ENCODE measurements around the gene ULK4. TPM values are rescaled to one million over a fixed set of nuclear protein-coding genes. Genes with fewer than 3 reads are reported as not detected.

The ULK4 gene
- total RNA-seq, 1 experiment from 2014 or later = 4.2 TPM

DNA sequence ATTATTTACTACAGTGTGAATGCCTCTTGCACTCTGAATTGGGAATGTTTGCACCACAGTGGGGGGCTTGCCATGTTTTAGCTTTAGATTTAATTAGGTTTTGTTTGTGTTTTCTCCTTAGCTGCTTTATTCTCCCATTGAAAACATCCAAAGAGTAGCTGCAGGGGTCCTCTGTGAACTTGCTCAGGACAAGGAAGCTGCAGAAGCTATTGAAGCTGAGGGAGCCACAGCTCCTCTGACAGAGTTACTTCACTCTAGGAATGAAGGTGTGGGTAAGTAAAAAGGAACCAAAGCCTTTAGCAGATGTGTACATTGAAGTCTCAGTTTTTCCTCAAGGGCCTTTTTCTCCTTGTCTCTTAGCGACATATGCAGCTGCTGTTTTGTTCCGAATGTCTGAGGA lies 725.7 kb downstream of the ULK4 start:
- no TSS peak for BruUV-seq (replicated peaks)
- POLR2A ChIA-PET = no interaction called here
- peaks cover 99% of the 10 kb centered on the region for H3K36me3 Mint-ChIP-seq (ENCODE audit: insufficient read depth, unreplicated experiment)
- no peak overlapping the region for H3K4me3 Mint-ChIP-seq (ENCODE audit: unreplicated experiment)
- intact Hi-C loops (cut with micrococcal nuclease; ENCODE audit: unreplicated experiment) = no loop called here
- Histone ChIP-seq H3K4me3 (ENCODE audit: low read depth, low read length) (no peak overlapping the region), H3K27me3 (replicated peaks; ENCODE audit: control insufficient read depth, insufficient read depth, low read length) (no peaks in the 10 kb centered on the region), H3K4me1 (no peaks in the 10 kb centered on the region), H3K36me3 (ENCODE audit: control insufficient read depth, insufficient read depth, low read length) (peaks cover 3% of the 10 kb centered on the region; the same call in 1 of the 2 replicates), H3K9me3 (no peaks in the 10 kb centered on the region)
- H3K9me3 Mint-ChIP-seq (ENCODE audit: unreplicated experiment) = no peaks in the 10 kb centered on the region
- TF ChIP-seq, protein P1, sequence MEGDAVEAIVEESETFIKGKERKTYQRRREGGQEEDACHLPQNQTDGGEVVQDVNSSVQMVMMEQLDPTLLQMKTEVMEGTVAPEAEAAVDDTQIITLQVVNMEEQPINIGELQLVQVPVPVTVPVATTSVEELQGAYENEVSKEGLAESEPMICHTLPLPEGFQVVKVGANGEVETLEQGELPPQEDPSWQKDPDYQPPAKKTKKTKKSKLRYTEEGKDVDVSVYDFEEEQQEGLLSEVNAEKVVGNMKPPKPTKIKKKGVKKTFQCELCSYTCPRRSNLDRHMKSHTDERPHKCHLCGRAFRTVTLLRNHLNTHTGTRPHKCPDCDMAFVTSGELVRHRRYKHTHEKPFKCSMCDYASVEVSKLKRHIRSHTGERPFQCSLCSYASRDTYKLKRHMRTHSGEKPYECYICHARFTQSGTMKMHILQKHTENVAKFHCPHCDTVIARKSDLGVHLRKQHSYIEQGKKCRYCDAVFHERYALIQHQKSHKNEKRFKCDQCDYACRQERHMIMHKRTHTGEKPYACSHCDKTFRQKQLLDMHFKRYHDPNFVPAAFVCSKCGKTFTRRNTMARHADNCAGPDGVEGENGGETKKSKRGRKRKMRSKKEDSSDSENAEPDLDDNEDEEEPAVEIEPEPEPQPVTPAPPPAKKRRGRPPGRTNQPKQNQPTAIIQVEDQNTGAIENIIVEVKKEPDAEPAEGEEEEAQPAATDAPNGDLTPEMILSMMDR (IDR thresholded peaks at IDR 0.05; ENCODE audit: insufficient read depth in 1 of 2, low read depth in 1 of 2, low read length in 1 of 2, severe bottlenecking in 1 of 2, unreplicated experiment in 1 of 2) = no peak
- CTCF ChIA-PET = no interaction called here
- peaks cover 5% of the 10 kb centered on the region for H3K4me1 Mint-ChIP-seq (ENCODE audit: low read depth, unreplicated experiment)
- H3K27ac Mint-ChIP-seq (ENCODE audit: unreplicated experiment) = no peak overlapping the region
- no peak for DNase-seq
- H3K27me3 Mint-ChIP-seq (ENCODE audit: insufficient read depth, unreplicated experiment) = no peaks in the 10 kb centered on the region

DNA sequence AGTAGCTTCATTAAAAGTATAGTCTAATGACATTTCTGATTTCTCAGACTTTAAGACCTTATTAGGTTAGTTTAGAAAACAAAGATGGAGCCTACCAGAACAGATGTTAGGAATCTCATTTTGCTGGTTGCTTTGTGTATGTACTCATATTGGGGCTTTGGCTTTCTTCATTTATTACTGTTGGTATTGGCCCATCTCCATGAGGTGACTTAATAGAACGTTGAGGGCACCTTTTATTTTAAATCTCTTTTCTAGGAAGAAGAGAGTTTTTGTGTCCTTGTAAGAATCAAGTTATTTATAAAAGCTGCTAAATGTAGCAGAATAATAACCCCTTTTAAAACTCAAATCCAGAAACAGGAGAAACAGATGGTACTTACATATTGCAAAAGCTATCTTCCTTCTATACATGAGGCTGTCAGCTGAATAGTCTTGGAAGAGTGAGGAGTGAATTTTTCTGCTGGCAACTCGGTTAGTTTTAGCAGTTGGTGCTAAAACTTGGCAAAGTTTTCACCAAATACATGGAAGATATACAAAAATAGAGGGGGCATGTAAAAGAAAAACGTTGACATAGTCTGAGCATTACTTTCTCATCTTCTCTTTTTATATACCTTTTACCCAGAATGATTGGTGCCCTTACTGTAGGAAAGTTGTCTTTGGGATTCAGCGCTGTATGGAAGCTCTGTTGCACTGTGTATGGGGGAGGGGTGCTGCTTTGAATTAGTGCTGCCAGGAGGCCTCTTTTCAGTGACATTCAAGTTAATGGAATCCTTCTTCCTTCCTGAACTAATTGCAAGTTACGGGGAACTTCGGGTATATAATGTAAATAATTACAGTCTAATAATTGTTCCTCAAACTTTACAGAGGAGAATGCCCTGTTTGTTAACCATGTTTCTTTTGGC lies 726.8 kb downstream of the ULK4 start:
- POLR2A ChIA-PET = no interaction called here
- peaks cover 5% of the 10 kb centered on the region for H3K4me1 Mint-ChIP-seq (ENCODE audit: low read depth, unreplicated experiment)
- TF ChIP-seq, protein P1 (IDR thresholded peaks at IDR 0.05; ENCODE audit: insufficient read depth in 1 of 2, low read depth in 1 of 2, low read length in 1 of 2, severe bottlenecking in 1 of 2, unreplicated experiment in 1 of 2) = no peak
- H3K4me3 Mint-ChIP-seq (ENCODE audit: unreplicated experiment) = no peak overlapping the region
- intact Hi-C loops (cut with micrococcal nuclease; ENCODE audit: unreplicated experiment) = no loop called here
- no peak for DNase-seq
- H3K9me3 ChIP-seq = no peaks in the 10 kb centered on the region
- H3K36me3 Mint-ChIP-seq (ENCODE audit: insufficient read depth, unreplicated experiment) = peaks cover 99% of the 10 kb centered on the region
- no peaks in the 10 kb centered on the region for H3K9me3 Mint-ChIP-seq (ENCODE audit: unreplicated experiment)
- no peak overlapping the region for H3K4me3 ChIP-seq (ENCODE audit: low read depth, low read length)
- H3K36me3 ChIP-seq (ENCODE audit: control insufficient read depth, insufficient read depth, low read length) = peaks cover 3% of the 10 kb centered on the region; the same call in 1 of the 2 replicates
- H3K27ac Mint-ChIP-seq (ENCODE audit: unreplicated experiment) = no peak overlapping the region
- no TSS peak for BruUV-seq (replicated peaks)
- CTCF ChIA-PET = no interaction called here
- H3K27me3 ChIP-seq (replicated peaks; ENCODE audit: control insufficient read depth, insufficient read depth, low read length) = no peaks in the 10 kb centered on the region
- no peaks in the 10 kb centered on the region for H3K27me3 Mint-ChIP-seq (ENCODE audit: insufficient read depth, unreplicated experiment)
- no peaks in the 10 kb centered on the region for H3K4me1 ChIP-seq

DNA sequence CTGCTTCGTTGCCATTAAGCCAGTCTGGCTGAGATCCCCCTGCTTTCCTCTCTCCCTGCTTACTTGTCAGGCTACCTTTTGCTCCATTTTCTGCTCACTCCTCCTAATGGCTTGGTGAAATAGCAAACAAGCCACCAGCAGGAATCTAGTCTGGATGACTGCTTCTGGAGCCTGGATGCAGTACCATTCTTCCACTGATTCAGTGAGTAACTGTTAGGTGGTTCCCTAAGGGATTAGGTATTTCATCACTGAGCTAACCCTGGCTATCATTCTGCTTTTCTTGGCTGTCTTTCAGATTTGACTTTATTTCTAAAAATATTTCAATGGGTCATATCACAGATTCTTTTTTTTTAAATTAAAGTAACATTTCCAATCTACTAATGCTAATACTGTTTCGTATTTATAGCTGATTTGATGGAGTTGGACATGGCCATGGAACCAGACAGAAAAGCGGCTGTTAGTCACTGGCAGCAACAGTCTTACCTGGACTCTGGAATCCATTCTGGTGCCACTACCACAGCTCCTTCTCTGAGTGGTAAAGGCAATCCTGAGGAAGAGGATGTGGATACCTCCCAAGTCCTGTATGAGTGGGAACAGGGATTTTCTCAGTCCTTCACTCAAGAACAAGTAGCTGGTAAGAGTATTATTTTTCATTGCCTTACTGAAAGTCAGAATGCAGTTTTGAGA lies 737.6 kb downstream of the ULK4 start:
- no peaks in the 10 kb centered on the region for H3K9me3 Mint-ChIP-seq (ENCODE audit: unreplicated experiment)
- no peak overlapping the region for H3K27ac Mint-ChIP-seq (ENCODE audit: unreplicated experiment)
- H3K36me3 Mint-ChIP-seq (ENCODE audit: insufficient read depth, unreplicated experiment) = peaks cover 60% of the 10 kb centered on the region
- H3K27me3 ChIP-seq (replicated peaks; ENCODE audit: control insufficient read depth, insufficient read depth, low read length) = no peaks in the 10 kb centered on the region
- no peak for DNase-seq
- ChIA-PET POLR2A (no interaction called here), CTCF (no interaction called here)
- no peak overlapping the region for H3K4me3 Mint-ChIP-seq (ENCODE audit: unreplicated experiment)
- intact Hi-C loops (cut with micrococcal nuclease; ENCODE audit: unreplicated experiment) = no loop called here
- no peak overlapping the region for H3K4me3 ChIP-seq (ENCODE audit: low read depth, low read length)
- H3K36me3 ChIP-seq (ENCODE audit: control insufficient read depth, insufficient read depth, low read length) = peaks cover 1% of the 10 kb centered on the region; the same call in 1 of the 2 replicates
- H3K9me3 ChIP-seq = no peaks in the 10 kb centered on the region
- TF ChIP-seq, protein P1 (IDR thresholded peaks at IDR 0.05; ENCODE audit: insufficient read depth in 1 of 2, low read depth in 1 of 2, low read length in 1 of 2, severe bottlenecking in 1 of 2, unreplicated experiment in 1 of 2) = no peak
- no TSS peak for BruUV-seq (replicated peaks)
- no peaks in the 10 kb centered on the region for H3K27me3 Mint-ChIP-seq (ENCODE audit: insufficient read depth, unreplicated experiment)
- peaks cover 13% of the 10 kb centered on the region for H3K4me1 Mint-ChIP-seq (ENCODE audit: low read depth, unreplicated experiment)
- 0 out of 2 replicates have a peak, but pooled peaks cover 8% of the 10 kb centered on the region for H3K4me1 ChIP-seq
